ENCODE measurements around the gene UBB. TPM values are rescaled to one million over a fixed set of nuclear protein-coding genes. Genes with fewer than 3 reads are reported as not detected.

The UBB gene
- total RNA-seq, 1 experiment from 2014 or later, result 2,044 TPM

- Histone ChIP-seq H4K20me1 (ENCODE audit: insufficient read depth) (peaks cover 11% of the 10 kb centered on the region; the same call in 1 of the 2 replicates), H3K4me1 (replicated peaks; ENCODE audit: insufficient read depth) (peaks cover 31% of the 10 kb centered on the region), H3K9me2 (ENCODE audit: insufficient read depth) (no peaks in the 10 kb centered on the region), H3K27ac (peak overlapping the region; percentile 61), H2AFZ (no peak overlapping the region), H3F3A (ENCODE audit: insufficient read depth, low read depth) (peaks cover 16% of the 10 kb centered on the region; the same call in 1 of the 2 replicates), H3K27me3 (ENCODE audit: insufficient read depth, low read depth) (no peaks in the 10 kb centered on the region), H3K4me3 (no peak overlapping the region), H3K79me2 (ENCODE audit: low read depth) (peaks cover 20% of the 10 kb centered on the region), H3K9me3 (ENCODE audit: insufficient read depth, low read depth) (no peaks in the 10 kb centered on the region), H3K36me3 (ENCODE audit: low read depth) (peaks cover 6% of the 10 kb centered on the region; the same call in 1 of the 2 replicates), H3K4me2 (peak overlapping the region; percentile 64; the same call in 1 of the 2 replicates)
- ChIA-PET CTCF (interaction anchor here (1.1 to 2.0 kb wide), 2 partner anchors 14 to 60 kb away, joined by 6 to 7 read pairs; no protein-coding TSS in a partner anchor), POLR2A (ENCODE audit: unreplicated experiment) (interaction anchor here (0.9 to 1.5 kb wide), 2 partner anchors 61 to 158 kb away, joined by 3 to 16 read pairs; no protein-coding TSS in a partner anchor)
- intact Hi-C loops (cut with micrococcal nuclease; ENCODE audit: unreplicated experiment), result no loop called here
- no TSS peak for BruUV-seq (replicated peaks)
- TF ChIP-seq, protein P1, sequence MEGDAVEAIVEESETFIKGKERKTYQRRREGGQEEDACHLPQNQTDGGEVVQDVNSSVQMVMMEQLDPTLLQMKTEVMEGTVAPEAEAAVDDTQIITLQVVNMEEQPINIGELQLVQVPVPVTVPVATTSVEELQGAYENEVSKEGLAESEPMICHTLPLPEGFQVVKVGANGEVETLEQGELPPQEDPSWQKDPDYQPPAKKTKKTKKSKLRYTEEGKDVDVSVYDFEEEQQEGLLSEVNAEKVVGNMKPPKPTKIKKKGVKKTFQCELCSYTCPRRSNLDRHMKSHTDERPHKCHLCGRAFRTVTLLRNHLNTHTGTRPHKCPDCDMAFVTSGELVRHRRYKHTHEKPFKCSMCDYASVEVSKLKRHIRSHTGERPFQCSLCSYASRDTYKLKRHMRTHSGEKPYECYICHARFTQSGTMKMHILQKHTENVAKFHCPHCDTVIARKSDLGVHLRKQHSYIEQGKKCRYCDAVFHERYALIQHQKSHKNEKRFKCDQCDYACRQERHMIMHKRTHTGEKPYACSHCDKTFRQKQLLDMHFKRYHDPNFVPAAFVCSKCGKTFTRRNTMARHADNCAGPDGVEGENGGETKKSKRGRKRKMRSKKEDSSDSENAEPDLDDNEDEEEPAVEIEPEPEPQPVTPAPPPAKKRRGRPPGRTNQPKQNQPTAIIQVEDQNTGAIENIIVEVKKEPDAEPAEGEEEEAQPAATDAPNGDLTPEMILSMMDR (conservative IDR thresholded peaks at IDR 0.05), result no peak
- TF ChIP-seq EZH2 (IDR thresholded peaks at IDR 0.05; ENCODE audit: low read depth), result no peak
- peak in 1 of 2 experiments; percentile 59 for DNase-seq
Measured at GRCh38 chr17:16377941-16378341, 3.0 kb upstream of the UBB start.

DNA sequence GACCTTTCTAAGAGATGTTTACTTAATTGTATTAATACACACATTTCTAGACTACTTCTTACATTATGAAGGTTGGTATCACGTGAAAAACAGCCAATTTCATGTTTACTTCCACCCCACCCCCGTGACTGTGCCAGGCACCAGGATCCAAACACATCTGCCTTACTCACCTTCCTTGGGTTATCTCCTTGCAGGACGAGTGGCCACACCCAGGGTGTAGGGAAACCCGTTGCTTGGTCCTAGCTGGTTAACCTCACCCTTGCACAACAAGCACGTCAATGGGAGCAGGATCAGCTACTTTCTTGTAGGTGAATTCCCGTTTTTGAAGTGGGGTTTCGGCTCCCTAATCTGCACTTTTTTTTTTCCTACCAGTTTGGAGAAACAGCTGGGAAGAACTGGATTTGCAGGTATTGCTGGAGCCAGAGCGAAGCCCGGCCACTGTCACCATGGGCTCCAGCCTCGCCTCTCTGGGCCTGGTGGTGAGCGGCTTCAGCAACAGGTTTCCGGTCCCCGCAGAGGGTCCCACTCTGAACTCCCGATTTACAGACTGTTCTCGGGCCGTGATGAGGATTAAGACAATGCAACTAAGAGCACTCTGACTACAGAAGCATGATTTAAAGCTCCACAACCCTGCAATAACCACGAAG, 2.1 kb upstream of the UBB start:
- peak overlapping the region; percentile 61 for H3K27ac ChIP-seq
- no TSS peak for BruUV-seq (replicated peaks)
- TF ChIP-seq, protein P1 (conservative IDR thresholded peaks at IDR 0.05), result no peak
- CTCF ChIA-PET, result interaction anchor here (0.6 to 2.0 kb wide), 4 partner anchors 15 to 147 kb away, joined by 3 to 7 read pairs (median 4); no protein-coding TSS in a partner anchor
- H3K4me3 ChIP-seq, result no peak overlapping the region; the same call in 1 of the 2 replicates
- H3K9me3 ChIP-seq (ENCODE audit: insufficient read depth, low read depth), result no peaks in the 10 kb centered on the region
- H3K27me3 ChIP-seq (ENCODE audit: insufficient read depth, low read depth), result no peaks in the 10 kb centered on the region
- peaks cover 13% of the 10 kb centered on the region; the same call in 1 of the 2 replicates for H4K20me1 ChIP-seq (ENCODE audit: insufficient read depth)
- peaks cover 16% of the 10 kb centered on the region; the same call in 1 of the 2 replicates for H3F3A ChIP-seq (ENCODE audit: insufficient read depth, low read depth)
- H3K9me2 ChIP-seq (ENCODE audit: insufficient read depth), result no peaks in the 10 kb centered on the region
- peaks cover 7% of the 10 kb centered on the region; the same call in 1 of the 2 replicates for H3K36me3 ChIP-seq (ENCODE audit: low read depth)
- peaks cover 29% of the 10 kb centered on the region for H3K79me2 ChIP-seq (ENCODE audit: low read depth)
- H3K4me2 ChIP-seq, result peak overlapping the region; percentile 64
- intact Hi-C loops (cut with micrococcal nuclease; ENCODE audit: unreplicated experiment), result no loop called here
- POLR2A ChIA-PET (ENCODE audit: unreplicated experiment), result interaction anchor here (0.6 to 1.5 kb wide), 4 partner anchors 15 to 413 kb away, joined by 3 to 16 read pairs (median 4); no protein-coding TSS in a partner anchor
- peak; percentile 72 for DNase-seq
- peaks cover 31% of the 10 kb centered on the region for H3K4me1 ChIP-seq (replicated peaks; ENCODE audit: insufficient read depth)
- H2AFZ ChIP-seq, result no peak overlapping the region

DNA sequence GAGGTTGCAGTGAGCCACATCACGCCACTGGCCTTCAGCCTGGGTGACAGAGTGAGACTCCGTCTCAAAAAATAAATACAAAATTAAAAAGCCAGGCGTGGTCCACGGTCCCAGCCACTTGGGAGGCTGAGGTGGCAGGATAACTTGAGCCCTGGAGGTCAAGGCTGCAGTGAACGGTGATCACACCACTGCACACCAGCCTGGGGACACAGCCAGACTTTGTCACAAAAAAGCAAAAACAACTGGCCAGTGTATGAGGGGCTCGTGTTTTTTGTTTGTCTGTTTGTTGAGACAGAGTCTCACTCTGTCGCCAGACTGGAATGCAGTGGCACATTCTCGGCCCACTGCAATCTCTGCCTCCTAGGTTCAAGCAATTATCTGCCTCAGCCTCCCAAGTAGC, 1.2 kb upstream of the UBB start:
- Histone ChIP-seq H3K27me3 (ENCODE audit: insufficient read depth, low read depth) (no peaks in the 10 kb centered on the region), H2AFZ (no peak overlapping the region), H4K20me1 (ENCODE audit: insufficient read depth) (peaks cover 13% of the 10 kb centered on the region; the same call in 1 of the 2 replicates), H3K36me3 (ENCODE audit: low read depth) (peaks cover 7% of the 10 kb centered on the region; the same call in 1 of the 2 replicates), H3K4me2 (peak overlapping the region; percentile 64; the same call in 1 of the 2 replicates), H3K4me3 (no peak overlapping the region), H3F3A (ENCODE audit: insufficient read depth, low read depth) (peaks cover 25% of the 10 kb centered on the region; the same call in 1 of the 2 replicates), H3K9me3 (ENCODE audit: insufficient read depth, low read depth) (no peaks in the 10 kb centered on the region), H3K4me1 (replicated peaks; ENCODE audit: insufficient read depth) (peaks cover 31% of the 10 kb centered on the region), H3K27ac (no peak overlapping the region), H3K79me2 (ENCODE audit: low read depth) (peaks cover 30% of the 10 kb centered on the region), H3K9me2 (ENCODE audit: insufficient read depth) (no peaks in the 10 kb centered on the region)
- intact Hi-C loops (cut with micrococcal nuclease; ENCODE audit: unreplicated experiment), result loop anchor here (2.0 kb wide), 1 partner anchor 163 kb away; the partner anchor contains the start of gene PIGL
- TF ChIP-seq, protein P1 (conservative IDR thresholded peaks at IDR 0.05), result no peak
- no peak for TF ChIP-seq EZH2 (IDR thresholded peaks at IDR 0.05; ENCODE audit: low read depth)
- BruUV-seq (replicated peaks), result no TSS peak
- ChIA-PET CTCF (interaction anchor here (2.0 kb wide), 1 partner anchor 59 kb away, joined by 7 read pairs; no protein-coding TSS in a partner anchor), POLR2A (ENCODE audit: unreplicated experiment) (no interaction called here)
- no peak for DNase-seq
